H9 (cell line): Measurements from ENCODE around the gene UNC5C. TPM values are rescaled to one million over a fixed set of nuclear protein-coding genes. Genes with fewer than 3 reads are reported as not detected.

Experiments
- DNase-seq: peaks from one replicate; pipeline ENCODE4 v3.0.0-alpha.2; 2017
- H2AFZ ChIP-seq: one replicate; pipeline ENCODE4 v1.6.1; 2013; ENCODE audit warnings: mild to moderate bottlenecking, low read length, control low read depth, moderate library complexity
- H2AK5ac ChIP-seq: 2 replicates; pipeline ENCODE4 v1.6.1; 2013; ENCODE audit warnings: low read length, control low read depth, mixed read lengths; ENCODE audit not compliant: insufficient read length
- H2BK120ac ChIP-seq: one replicate; pipeline ENCODE4 v1.6.1; 2013; ENCODE audit warnings: low read depth, mild to moderate bottlenecking, low read length, control low read depth, inconsistent platforms; ENCODE audit not compliant: poor library complexity, severe bottlenecking
- H2BK12ac ChIP-seq: 2 replicates; pipeline ENCODE4 v1.6.1; 2013; ENCODE audit warnings: low read length, control low read depth, mixed read lengths, low read depth; ENCODE audit not compliant: insufficient read length
- H2BK15ac ChIP-seq: 2 replicates; pipeline ENCODE4 v1.6.1; 2013; ENCODE audit warnings: low read depth, low read length, control low read depth
- H2BK20ac ChIP-seq: one replicate; pipeline ENCODE4 v1.6.1; 2013; ENCODE audit warnings: low read depth, mild to moderate bottlenecking, low read length, control low read depth, inconsistent platforms; ENCODE audit not compliant: poor library complexity, severe bottlenecking
- H2BK5ac ChIP-seq: 2 replicates; pipeline ENCODE4 v1.6.1; 2013; ENCODE audit warnings: low read length, control low read depth, mixed read lengths; ENCODE audit not compliant: insufficient read length
- H3K14ac ChIP-seq: 2 replicates; pipeline ENCODE4 v1.6.1; 2013; ENCODE audit warnings: low read length, control low read depth; ENCODE audit not compliant: insufficient read depth
- H3K18ac ChIP-seq: 2 replicates; pipeline ENCODE4 v1.6.1; 2013; ENCODE audit warnings: low read depth, mild to moderate bottlenecking, mixed read lengths, low read length, control low read depth; ENCODE audit not compliant: insufficient read length
- H3K23ac ChIP-seq: 2 replicates; pipeline ENCODE4 v1.6.1; 2013; ENCODE audit warnings: low read length, control low read depth, mixed read lengths, low read depth; ENCODE audit not compliant: insufficient read length
- H3K23me2 ChIP-seq: 2 replicates; pipeline ENCODE4 v1.6.1; 2013; ENCODE audit warnings: low read depth, mild to moderate bottlenecking, mixed read lengths, low read length, control low read depth; ENCODE audit not compliant: insufficient read length, poor library complexity, severe bottlenecking
- H3K27ac ChIP-seq: 2 replicates; pipeline ENCODE4 v1.5.1; 2013; ENCODE audit warnings: low read length, control low read depth, mixed read lengths, low read depth; ENCODE audit not compliant: insufficient read length
- H3K27me3 ChIP-seq: 2 replicates; pipeline ENCODE4 v1.6.1; 2013; ENCODE audit warnings: low read length, control low read depth, inconsistent platforms; ENCODE audit not compliant: insufficient read depth
- H3K4ac ChIP-seq: 2 replicates; pipeline ENCODE4 v1.6.1; 2013; ENCODE audit warnings: low read depth, mild to moderate bottlenecking, control low read depth, inconsistent platforms, low read length, moderate library complexity
- H3K4me1 ChIP-seq: 2 replicates; pipeline ENCODE4 v1.6.1; 2013; ENCODE audit warnings: low read length, control low read depth, inconsistent platforms; ENCODE audit not compliant: insufficient read depth
- H3K4me2 ChIP-seq: 2 replicates; pipeline ENCODE4 v1.6.1; 2013; ENCODE audit warnings: low read length, control low read depth, mixed read lengths; ENCODE audit not compliant: insufficient read length, insufficient read depth
- H3K56ac ChIP-seq: 2 replicates; pipeline ENCODE4 v1.6.1; 2013; ENCODE audit warnings: low read depth, mild to moderate bottlenecking, mixed read lengths, low read length, control low read depth; ENCODE audit not compliant: insufficient read length
- H3K79me1 ChIP-seq: 2 replicates; pipeline ENCODE4 v1.6.1; 2013; ENCODE audit warnings: low read depth, mild to moderate bottlenecking, moderate library complexity, low read length, control low read depth, inconsistent platforms; ENCODE audit not compliant: insufficient read depth, poor library complexity, severe bottlenecking
- H3K79me2 ChIP-seq: 2 replicates; pipeline ENCODE4 v1.6.1; 2013; ENCODE audit warnings: low read length, control low read depth, inconsistent platforms; ENCODE audit not compliant: insufficient read depth
- H3K9ac ChIP-seq: 2 replicates; pipeline ENCODE4 v1.6.1; 2013; ENCODE audit warnings: low read length, control low read depth, mixed read lengths; ENCODE audit not compliant: insufficient read length; ENCODE audit errors: extremely low read depth
- H3K9me3 ChIP-seq: one replicate; pipeline ENCODE4 v1.6.1; 2013; ENCODE audit warnings: low read depth, low read length, inconsistent platforms; ENCODE audit not compliant: control insufficient read depth
- H3T11ph ChIP-seq: one replicate; pipeline ENCODE4 v1.6.1; 2013; ENCODE audit warnings: mild to moderate bottlenecking, low read length, control low read depth, inconsistent platforms
- H4K20me1 ChIP-seq: one replicate; pipeline ENCODE4 v1.6.1; 2013; ENCODE audit not compliant: control insufficient read depth, insufficient read length, insufficient read depth
- H4K5ac ChIP-seq: 2 replicates; pipeline ENCODE4 v1.6.1; 2013; ENCODE audit warnings: low read depth, mild to moderate bottlenecking, mixed read lengths, low read length, control low read depth; ENCODE audit not compliant: insufficient read length
- H4K8ac ChIP-seq: replicated peaks from 2 replicates; pipeline ENCODE4 v1.6.1; 2013; ENCODE audit warnings: low read length, control low read depth, mixed read lengths, low read depth; ENCODE audit not compliant: insufficient read length
- H4K91ac ChIP-seq: 2 replicates; pipeline ENCODE4 v1.6.1; 2013; ENCODE audit warnings: low read depth, mild to moderate bottlenecking, moderate library complexity, mixed read lengths, low read length, control low read depth; ENCODE audit not compliant: insufficient read length
- H3K27ac Mint-ChIP-seq, 3 experiments: 2 replicates in 2 of 3; 3 replicates in 1 of 3; pipeline ENCODE4 v1.8.0; 2020 to 2021; ENCODE audit warnings: mixed read lengths in 3 of 3, mild to moderate bottlenecking in 1 of 3, moderate library complexity in 1 of 3
- H3K27me3 Mint-ChIP-seq: 2 replicates; pipeline ENCODE4 v1.8.0; 2021; ENCODE audit warnings: low read depth, mild to moderate bottlenecking, moderate library complexity, mixed read lengths
- H3K36me3 Mint-ChIP-seq, 3 experiments: 2 replicates in 2 of 3; 3 replicates in 1 of 3; pipeline ENCODE4 v1.8.0; 2020 to 2021; ENCODE audit warnings: low read depth in 3 of 3, mixed read lengths in 3 of 3; ENCODE audit not compliant: insufficient read depth in 1 of 3
- H3K4me1 Mint-ChIP-seq, 2 experiments: 2 replicates each; pipeline ENCODE4 v1.8.0; 2020; ENCODE audit warnings: mixed read lengths in 2 of 2
- H3K4me3 Mint-ChIP-seq, 2 experiments: 2 replicates in 1 of 2; 3 replicates in 1 of 2; pipeline ENCODE4 v1.8.0; 2020 to 2021; ENCODE audit warnings: mild to moderate bottlenecking in 2 of 2, mixed read lengths in 2 of 2, moderate library complexity in 1 of 2
- H3K9me3 Mint-ChIP-seq, 2 experiments: 2 replicates in 1 of 2; 3 replicates in 1 of 2; pipeline ENCODE4 v1.8.0; 2020; ENCODE audit warnings: mild to moderate bottlenecking in 2 of 2, mixed read lengths in 2 of 2, moderate library complexity in 1 of 2
- WGBS: extraction: QIAGEN DNeasy Blood & Tissue Kit; methylation state at CpG from one replicate; pipeline ENCODE4 v1.1.7; 2013; ENCODE audit warnings: missing lambda C conversion rate, low lambda C conversion rate, mixed read lengths; ENCODE audit not compliant: insufficient read length; ENCODE audit errors: extremely low coverage; 5-methylcytosine and 5-hydroxymethylcytosine counted together
- total RNA-seq: library from RNA; stranded (reverse); gene quantifications from 2 replicates; pipeline ENCODE4 v1.2.1, GENCODE V29; 2021
- TF ChIP-seq, protein P1 (sequence below): fragments of 200-600 bp; sonication (generic); conservative IDR thresholded peaks from 3 replicates; pipeline ENCODE4 v1.8.0; 2021; ENCODE audit warnings: antibody characterized with exemption, mild to moderate bottlenecking

UNC5C gene
- total RNA-seq, 1 experiment from 2014 or later, result not detected

- H3T11ph ChIP-seq, result no peak overlapping the region
- no peak overlapping the region for H2BK120ac ChIP-seq
- H2BK12ac ChIP-seq, result no peak overlapping the region
- no peak overlapping the region for H2AFZ ChIP-seq
- H3K14ac ChIP-seq, result no peak overlapping the region
- DNase-seq, result no peak
- H3K27ac ChIP-seq, result no peak overlapping the region
- no peaks in the 10 kb centered on the region for H3K27me3 ChIP-seq
- H3K9ac ChIP-seq, result no peak overlapping the region
- no peak overlapping the region for H3K4me2 ChIP-seq
- H4K5ac ChIP-seq, result no peak overlapping the region
- no peak overlapping the region for H2BK5ac ChIP-seq
- H3K27ac Mint-ChIP-seq, result no peak overlapping the region
- no peaks in the 10 kb centered on the region for H3K9me3 Mint-ChIP-seq
- no peaks in the 10 kb centered on the region for H4K20me1 ChIP-seq
- no peak overlapping the region for H3K23ac ChIP-seq
- H3K9me3 ChIP-seq, result no peaks in the 10 kb centered on the region
- no peaks in the 10 kb centered on the region for H3K79me2 ChIP-seq
- no peaks in the 10 kb centered on the region for H3K23me2 ChIP-seq
- no peak overlapping the region for H3K56ac ChIP-seq
- H3K4me3 Mint-ChIP-seq, result no peak overlapping the region
- TF ChIP-seq, protein P1, sequence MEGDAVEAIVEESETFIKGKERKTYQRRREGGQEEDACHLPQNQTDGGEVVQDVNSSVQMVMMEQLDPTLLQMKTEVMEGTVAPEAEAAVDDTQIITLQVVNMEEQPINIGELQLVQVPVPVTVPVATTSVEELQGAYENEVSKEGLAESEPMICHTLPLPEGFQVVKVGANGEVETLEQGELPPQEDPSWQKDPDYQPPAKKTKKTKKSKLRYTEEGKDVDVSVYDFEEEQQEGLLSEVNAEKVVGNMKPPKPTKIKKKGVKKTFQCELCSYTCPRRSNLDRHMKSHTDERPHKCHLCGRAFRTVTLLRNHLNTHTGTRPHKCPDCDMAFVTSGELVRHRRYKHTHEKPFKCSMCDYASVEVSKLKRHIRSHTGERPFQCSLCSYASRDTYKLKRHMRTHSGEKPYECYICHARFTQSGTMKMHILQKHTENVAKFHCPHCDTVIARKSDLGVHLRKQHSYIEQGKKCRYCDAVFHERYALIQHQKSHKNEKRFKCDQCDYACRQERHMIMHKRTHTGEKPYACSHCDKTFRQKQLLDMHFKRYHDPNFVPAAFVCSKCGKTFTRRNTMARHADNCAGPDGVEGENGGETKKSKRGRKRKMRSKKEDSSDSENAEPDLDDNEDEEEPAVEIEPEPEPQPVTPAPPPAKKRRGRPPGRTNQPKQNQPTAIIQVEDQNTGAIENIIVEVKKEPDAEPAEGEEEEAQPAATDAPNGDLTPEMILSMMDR, result no peak
- H3K4me1 ChIP-seq, result no peaks in the 10 kb centered on the region
- H3K18ac ChIP-seq, result no peak overlapping the region
- no CpG with 5 or more reads among the region's 7 CpGs for WGBS
- no peak overlapping the region for H2AK5ac ChIP-seq
- H3K4ac ChIP-seq, result no peak overlapping the region
- H4K8ac ChIP-seq, result no peak overlapping the region
- H3K4me1 Mint-ChIP-seq, result no peaks in the 10 kb centered on the region
- H2BK20ac ChIP-seq, result no peak overlapping the region
- no peaks in the 10 kb centered on the region for H3K36me3 Mint-ChIP-seq
- no peak overlapping the region for H4K91ac ChIP-seq
- no peak overlapping the region for H2BK15ac ChIP-seq
- H3K79me1 ChIP-seq, result no peaks in the 10 kb centered on the region
- H3K27me3 Mint-ChIP-seq, result peaks cover under 1% of the 10 kb centered on the region; the same call in 1 of the 2 replicates
These were observed 349.8 kb downstream of the UNC5C start for GRCh38 chr4:95198961-95199360.
